Measurements from ENCODE around the gene ZNF888.

DNA sequence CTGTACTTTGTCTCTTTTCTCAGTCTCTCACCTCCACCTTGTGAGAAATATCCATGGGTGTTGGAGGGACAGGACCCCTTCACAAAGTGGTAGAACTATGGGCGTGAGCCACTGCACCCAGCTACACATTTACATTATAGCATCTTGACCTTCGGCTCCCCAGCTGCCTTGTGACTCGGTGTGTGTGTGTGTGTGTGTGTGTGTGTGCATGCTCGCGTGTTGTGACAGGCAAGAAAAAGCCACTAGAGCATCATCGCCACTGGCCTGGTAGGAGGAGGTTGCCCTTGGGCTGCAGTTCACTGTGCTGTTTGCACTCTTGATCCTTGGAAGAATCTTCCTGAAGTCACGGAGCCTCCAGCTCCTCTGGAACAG is 13.7 kb upstream of the ZNF888 start:
- TF ChIP-seq, protein P1, sequence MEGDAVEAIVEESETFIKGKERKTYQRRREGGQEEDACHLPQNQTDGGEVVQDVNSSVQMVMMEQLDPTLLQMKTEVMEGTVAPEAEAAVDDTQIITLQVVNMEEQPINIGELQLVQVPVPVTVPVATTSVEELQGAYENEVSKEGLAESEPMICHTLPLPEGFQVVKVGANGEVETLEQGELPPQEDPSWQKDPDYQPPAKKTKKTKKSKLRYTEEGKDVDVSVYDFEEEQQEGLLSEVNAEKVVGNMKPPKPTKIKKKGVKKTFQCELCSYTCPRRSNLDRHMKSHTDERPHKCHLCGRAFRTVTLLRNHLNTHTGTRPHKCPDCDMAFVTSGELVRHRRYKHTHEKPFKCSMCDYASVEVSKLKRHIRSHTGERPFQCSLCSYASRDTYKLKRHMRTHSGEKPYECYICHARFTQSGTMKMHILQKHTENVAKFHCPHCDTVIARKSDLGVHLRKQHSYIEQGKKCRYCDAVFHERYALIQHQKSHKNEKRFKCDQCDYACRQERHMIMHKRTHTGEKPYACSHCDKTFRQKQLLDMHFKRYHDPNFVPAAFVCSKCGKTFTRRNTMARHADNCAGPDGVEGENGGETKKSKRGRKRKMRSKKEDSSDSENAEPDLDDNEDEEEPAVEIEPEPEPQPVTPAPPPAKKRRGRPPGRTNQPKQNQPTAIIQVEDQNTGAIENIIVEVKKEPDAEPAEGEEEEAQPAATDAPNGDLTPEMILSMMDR (conservative IDR thresholded peaks at IDR 0.05; ENCODE audit: low read depth, low read length): no peak
- TF ChIP-seq EZH2 (IDR thresholded peaks at IDR 0.05; ENCODE audit: borderline replicate concordance, low read depth, low read length, poor library complexity, severe bottlenecking): no peak

Data from A673 (cell line).